ENCODE results near the gene MSLN.

Gene MSLN

DNA sequence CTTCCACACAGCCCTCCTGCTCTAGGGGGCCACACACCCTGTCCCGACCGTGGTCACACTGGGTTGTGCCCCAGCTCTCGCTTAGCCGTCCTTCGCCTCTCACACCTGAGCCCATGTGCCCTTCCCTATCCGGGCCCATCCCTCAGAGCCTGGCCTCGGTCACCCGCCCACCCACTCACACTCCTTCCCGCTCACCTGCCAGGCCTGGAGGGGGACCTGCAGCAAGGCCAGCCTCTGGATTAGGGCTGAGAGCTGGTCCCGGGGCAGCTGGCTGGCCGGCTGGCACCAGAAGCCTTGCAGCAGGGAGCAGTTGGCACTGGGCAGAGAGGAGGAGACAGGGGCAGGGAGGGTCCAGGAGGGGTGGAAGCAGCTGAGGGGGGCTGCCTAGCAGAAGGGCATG is 17.9 kb downstream of the MSLN start:
- no peak for DNase-seq

- no peak for DNase-seq
These were observed 18.5 kb downstream of the MSLN start for GRCh38 chr16:778909-779527.

DNA sequence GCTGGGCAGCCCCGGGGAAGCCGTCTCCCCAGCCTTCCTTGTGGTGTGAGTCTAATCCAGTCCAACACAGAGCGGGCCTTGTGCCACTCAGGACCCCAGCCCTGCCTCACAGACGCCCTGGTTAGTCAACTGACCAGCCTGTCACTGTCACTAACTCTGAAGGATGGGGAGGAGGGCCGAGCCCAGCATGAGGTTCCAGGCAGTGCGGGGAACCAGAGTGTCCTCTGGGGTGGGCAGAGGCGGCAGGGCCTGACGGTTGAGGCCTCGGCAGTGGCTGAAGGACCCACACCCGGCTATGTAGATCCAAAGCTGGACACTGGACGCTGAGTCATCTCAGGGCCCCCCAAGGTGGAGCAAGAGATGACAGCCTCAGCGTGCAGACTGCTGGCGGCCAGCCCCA is 19.0 kb downstream of the MSLN start:
- DNase-seq = no peak

GRCh38 chr16:780296-780695 is 19.8 kb downstream of the MSLN start:
- no peak for DNase-seq

- DNase-seq = no peak
These were observed 20.9 kb downstream of the MSLN start for GRCh38 chr16:781346-782010.

GRCh38 chr16:782258-782657 is 21.7 kb downstream of the MSLN start:
- no peak for DNase-seq

GRCh38 chr16:782766-783403 is 22.4 kb downstream of the MSLN start:
- DNase-seq = no peak

DNA sequence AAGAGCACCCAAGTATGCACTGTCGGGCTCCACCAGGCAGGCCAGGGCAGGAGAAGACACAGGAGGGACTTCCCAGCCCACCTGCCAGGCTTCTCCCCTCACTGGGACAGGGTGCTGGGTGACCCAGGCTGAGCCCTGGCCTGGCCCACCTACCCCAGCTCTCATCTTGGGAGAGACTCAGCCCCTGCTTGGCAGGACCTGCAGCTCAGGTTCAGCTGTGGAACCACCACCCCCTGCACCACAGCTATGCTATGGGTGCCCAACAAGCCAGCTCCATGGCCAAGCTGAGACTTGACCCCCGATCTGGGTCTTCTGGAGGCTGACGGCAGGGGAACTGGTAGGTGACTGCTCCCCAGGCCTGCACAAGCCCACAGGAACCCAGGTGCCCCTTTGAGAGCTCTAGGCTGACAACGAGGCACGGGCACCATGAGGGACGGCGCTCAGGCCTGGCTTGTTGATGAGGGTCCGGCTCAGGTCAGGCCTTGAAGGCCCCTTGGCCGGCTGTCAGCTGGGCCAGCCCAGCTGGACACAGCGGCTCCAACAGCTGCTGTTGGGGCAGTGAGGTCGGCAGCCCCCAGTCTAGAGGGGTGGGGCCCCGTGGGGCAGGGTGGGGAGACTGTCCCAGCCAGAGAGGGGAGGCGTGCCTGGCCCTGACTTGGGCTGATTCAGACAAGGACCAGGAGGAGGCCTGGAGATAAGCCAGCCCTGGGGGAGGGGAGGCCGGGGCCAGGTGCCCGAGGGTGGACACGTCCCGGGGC is 23.0 kb downstream of the MSLN start:
- no peak for DNase-seq

DNA sequence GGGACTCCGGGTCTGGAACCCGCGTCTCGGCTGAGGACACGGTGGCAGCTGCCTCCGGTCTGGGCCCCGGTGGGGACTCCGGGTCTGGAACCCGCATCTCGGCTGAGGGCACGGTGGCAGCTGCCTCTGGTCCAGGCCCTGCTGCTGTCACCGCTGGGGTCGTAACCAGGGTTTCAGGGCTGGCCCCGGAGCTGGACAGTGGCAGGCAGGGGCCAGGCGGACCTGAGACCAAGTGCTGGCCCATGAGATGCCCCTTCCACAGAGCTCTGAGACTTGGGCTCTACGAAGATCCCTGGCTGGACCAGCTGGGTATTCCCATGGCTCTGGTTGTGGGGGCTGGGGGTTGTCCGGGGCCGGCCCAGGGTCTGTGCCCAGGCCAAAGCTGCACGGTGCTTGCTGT is 23.9 kb downstream of the MSLN start:
- no peak for DNase-seq

DNA sequence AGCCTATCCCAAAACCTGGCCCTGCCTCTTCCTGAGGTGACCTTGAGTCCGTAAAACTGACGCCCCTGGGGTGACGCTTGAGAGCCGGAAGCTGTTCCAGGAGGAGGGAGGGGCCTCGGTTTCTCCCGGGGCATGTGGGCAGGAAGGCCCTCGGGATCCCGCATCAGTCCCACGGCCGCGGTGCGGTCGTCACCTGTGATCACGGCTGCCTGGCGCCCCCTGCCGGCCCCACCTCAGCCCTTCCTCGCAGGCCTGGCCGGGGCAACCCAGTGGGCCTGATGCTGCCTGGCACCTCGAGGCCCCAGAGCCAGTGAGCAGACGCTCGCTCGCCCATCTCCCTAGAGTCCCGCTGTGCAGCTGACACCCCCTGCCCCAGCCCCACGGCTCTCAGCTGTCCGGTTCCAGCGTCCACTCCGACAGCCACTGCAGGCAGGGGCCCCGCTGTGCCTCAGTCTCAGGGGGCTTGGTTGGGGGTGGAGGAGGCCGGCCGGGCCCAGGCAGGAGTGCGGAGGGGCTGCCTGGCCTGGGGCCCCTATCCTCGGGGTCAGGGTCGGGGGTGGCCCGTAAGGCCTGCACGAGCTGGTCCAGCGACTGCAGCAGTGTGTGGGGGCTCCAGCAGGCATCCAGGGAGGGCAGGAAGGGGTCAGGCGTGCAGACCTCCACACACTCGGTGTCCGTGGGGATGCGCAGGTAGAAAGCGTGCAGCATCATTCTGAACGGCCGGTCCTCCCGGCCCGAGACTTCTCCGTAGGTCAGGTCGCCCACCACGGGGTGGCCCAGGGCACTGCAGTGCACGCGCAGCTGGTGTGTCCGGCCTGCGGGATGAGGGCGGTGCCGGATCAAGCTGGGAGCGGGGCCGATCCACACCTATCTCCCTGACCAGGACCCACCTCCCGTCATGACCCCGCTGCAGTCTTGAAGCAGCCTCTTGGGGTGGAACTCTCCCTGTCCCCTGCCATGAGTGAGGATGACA is 25.3 kb downstream of the MSLN start:
- peak; percentile 62 for DNase-seq

DNA sequence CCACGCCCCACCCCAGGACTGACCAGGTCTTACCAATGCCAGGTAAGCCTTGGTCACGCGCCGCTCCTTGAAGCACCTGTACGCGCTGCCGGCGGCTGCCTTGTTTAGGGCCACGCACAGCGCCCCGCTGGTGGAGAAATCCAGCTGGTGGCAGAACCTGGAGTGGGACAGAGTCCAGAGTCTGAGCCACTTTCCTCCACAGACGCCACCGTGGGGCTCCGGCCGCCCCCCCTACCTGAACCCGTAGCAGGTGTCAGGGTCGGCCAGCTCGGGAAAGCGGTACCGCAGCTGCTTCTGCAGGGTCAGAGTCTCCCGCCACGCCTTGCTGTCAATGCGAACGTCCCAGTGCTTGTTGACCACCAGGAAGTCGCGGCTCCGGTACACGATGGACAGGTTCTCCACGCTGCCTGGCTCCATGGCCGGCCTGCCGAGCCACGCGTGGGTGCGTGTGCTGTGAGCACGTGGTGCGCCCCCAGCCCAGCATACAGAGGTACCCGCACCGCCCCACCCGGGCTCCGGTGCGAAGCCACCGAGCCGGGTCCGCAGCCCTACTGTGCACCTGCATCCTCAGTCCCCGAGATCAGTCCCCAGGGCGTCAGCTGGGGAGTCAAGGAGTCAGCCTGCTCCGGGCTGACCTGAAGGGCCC is 26.9 kb downstream of the MSLN start:
- DNase-seq = no peak

GRCh38 chr16:787978-788398 is 27.5 kb downstream of the MSLN start, which contains the start of gene RPUSD1:
Gene RPUSD1, minus strand, starts transcription at chr16:788381. Its CDS starts 644 bp downstream, at chr16:787737.
- DNase-seq = no peak

- DNase-seq = peak; percentile 92
These were observed 28.0 kb downstream of the MSLN start, which contains the start of gene CHTF18 for GRCh38 chr16:788399-789126. Gene CHTF18, plus strand, starts transcription at chr16:788620. Its CDS starts 65 bp downstream, at chr16:788685.

GRCh38 chr16:789191-789850 is 28.8 kb downstream of the MSLN start:
- DNase-seq = no peak

DNA sequence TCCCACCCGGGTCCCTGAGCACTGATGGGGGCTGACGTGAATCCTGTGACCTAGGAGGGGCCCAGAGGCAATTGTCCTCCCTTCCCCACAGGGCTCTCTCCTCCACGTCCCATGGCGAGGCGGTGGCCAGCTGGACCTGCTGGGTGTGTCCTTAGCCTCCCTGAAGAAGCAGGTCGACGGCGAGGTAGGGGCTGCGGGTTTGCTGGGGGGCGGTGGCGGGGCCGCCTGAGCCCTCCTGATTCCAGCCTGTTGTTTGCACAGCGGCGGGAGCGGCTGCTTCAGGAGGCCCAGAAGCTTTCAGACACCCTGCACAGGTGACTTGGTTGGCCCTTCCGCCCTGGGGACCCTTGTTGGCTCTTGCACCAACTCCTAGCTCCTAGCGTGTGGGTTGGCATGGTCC is 29.6 kb downstream of the MSLN start:
- DNase-seq = no peak

- no peak for DNase-seq
These were observed 30.6 kb downstream of the MSLN start for GRCh38 chr16:791131-791530.

DNA sequence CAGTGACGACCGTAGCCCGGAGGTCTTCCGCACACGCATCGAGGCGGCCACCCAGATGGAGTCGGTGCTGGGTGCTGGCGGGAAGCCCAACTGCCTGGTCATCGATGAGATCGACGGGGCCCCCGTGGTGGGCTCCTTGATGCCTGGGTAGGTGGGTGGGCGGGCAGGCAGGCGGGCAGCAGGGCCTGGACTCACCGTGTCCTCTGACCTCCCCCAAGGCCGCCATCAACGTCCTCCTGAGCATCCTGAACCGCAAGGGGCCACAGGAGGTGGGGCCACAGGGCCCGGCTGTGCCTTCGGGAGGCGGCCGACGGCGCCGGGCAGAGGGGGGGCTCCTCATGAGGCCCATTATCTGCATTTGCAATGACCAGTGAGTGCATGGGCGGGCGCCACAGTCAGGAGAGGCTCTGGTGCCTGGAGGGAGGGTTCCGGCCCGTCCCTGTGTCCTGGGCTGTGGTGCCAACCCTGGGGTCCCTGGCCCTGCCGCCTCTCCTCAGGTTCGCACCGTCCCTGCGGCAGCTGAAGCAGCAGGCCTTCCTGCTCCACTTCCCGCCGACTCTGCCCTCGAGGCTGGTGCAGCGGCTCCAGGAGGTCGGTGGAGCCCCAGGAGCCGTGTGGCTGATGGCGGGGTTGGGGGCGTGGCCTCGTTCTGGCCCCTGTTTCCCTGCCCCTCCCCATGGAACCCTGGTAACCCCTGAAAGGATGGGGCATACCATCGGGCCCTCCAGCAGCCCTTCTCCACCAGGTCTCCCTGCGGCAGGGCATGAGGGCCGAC is 31.9 kb downstream of the MSLN start:
- DNase-seq = no peak

DNA sequence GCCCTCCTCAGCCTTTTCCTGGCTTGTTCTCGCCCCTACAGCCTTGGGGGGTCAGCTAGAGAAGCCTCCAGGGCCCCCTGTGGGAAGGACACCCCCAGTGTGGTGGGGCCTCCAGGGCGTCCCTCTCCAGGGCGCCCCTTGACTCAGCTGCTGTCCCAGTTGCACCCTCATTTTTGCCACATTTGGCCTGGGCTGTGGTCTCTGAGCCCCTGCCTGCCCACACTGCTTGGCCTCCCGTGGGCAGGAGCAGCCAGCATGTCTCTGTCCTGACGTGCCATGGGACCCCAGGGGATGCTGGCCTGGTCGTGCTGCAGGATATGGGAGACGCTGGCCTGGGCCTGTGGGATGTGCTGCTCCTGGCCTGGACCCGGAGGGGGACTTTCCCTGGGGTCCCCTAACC is 32.9 kb downstream of the MSLN start:
- no peak for DNase-seq

DNA sequence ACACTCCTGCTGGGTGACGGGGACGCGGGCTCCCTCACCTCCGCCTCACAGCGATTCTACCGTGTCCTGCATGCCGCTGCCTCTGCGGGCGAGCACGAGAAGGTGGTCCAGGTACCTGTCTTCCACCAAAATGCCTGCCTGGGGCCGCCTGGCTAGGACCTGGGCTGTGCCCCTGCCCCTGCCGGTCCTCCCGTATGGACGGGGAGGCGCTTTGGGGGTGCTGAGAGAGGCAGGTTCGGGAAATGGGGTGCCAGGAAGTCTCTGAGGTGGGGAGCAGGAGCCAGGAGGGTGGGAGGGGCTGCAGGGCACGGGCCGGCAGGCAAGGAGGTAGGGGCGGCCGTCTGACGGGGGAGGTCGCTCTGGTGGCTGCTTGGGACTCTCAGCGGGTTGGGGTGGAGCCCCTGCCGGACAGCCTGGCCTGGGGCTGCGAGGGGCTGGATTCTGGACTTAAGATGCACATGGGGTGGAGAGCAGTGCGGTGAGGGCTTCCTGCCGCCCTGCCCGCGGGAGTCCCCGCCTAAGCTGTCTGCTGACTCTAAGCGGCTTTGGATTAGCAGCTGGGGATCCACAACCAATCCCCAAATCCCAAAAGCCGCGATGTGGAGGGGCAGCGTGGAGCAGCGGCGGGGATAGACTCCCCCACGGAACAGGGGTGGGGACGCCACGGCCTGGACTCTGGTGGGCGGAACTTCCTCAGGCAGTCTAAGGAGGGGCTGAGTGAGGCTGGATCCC is 33.7 kb downstream of the MSLN start:
- no peak for DNase-seq

All from stimulated activated naive CD4-positive, alpha-beta T cell treated with Interleukin-2 at 50 U/mL for 16 hours (primary cell).